ENCODE results near the gene TBC1D5.

- no peak for TF ChIP-seq CTCF (IDR thresholded peaks at IDR 0.05)
- no peak for TF ChIP-seq POLR2A (IDR thresholded peaks at IDR 0.05)
These were observed 117.3 kb downstream of the TBC1D5 start for GRCh38 chr3:17625133-17625532.
